DOHH2 (cell line): Measurements from ENCODE around the gene HMCN2.

Source experiments
- EZH2phosphoT487 ChIP-seq: fragments of 200-600 bp; sonication (generic); IDR thresholded peaks from 2 replicates; pipeline ENCODE4 v1.6.1; 2017; ENCODE audit warnings: borderline replicate concordance, mild to moderate bottlenecking, antibody characterized with exemption, low read length, moderate library complexity, mixed read lengths
- TF ChIP-seq, protein P1 (sequence below): fragments of 200-600 bp; sonication (generic); IDR thresholded peaks from one replicate; pipeline ENCODE4 v1.5.1; 2014; ENCODE audit warnings: antibody characterized with exemption, mild to moderate bottlenecking, low read depth, low read length; ENCODE audit not compliant: poor library complexity, severe bottlenecking

GRCh38 chr9:130262771-130263170 is 2.8 kb upstream of the HMCN2 start:
- TF ChIP-seq, protein P1, sequence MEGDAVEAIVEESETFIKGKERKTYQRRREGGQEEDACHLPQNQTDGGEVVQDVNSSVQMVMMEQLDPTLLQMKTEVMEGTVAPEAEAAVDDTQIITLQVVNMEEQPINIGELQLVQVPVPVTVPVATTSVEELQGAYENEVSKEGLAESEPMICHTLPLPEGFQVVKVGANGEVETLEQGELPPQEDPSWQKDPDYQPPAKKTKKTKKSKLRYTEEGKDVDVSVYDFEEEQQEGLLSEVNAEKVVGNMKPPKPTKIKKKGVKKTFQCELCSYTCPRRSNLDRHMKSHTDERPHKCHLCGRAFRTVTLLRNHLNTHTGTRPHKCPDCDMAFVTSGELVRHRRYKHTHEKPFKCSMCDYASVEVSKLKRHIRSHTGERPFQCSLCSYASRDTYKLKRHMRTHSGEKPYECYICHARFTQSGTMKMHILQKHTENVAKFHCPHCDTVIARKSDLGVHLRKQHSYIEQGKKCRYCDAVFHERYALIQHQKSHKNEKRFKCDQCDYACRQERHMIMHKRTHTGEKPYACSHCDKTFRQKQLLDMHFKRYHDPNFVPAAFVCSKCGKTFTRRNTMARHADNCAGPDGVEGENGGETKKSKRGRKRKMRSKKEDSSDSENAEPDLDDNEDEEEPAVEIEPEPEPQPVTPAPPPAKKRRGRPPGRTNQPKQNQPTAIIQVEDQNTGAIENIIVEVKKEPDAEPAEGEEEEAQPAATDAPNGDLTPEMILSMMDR: no peak
- TF ChIP-seq EZH2phosphoT487: no peak
